GM21526 (cell line): ENCODE results near the gene KIAA0513.

Experiments
- ATAC-seq: cut with Tn5 transposase; IDR thresholded peaks from one replicate; pipeline ENCODE4 v1.9.1; 2021; ENCODE audit warnings: moderate library complexity; ENCODE audit not compliant: unreplicated experiment, low FRiP score

The KIAA0513 gene

GRCh38 chr16:85067426-85067825, 39.8 kb downstream of the KIAA0513 start:
- no peak for ATAC-seq

DNA sequence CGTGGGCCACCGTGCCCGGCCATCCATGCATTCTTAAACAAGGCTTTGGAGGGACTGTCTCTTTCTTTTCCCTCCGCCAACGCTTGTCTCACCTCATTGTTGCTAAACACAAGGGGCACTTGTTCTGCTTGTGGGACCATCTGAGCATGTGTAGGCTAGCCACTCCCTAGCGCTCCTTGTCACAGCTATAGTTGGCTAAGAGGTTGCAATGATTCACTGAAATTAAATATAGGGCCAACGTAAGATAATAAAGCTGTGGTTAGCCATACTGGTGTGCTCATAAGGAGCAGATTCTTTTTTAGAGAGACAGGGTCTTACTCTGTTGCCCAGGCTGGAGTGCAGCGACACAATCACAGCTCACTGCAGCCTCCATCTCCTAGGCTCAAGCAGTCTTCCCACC, 41.2 kb downstream of the KIAA0513 start:
- ATAC-seq: no peak

DNA sequence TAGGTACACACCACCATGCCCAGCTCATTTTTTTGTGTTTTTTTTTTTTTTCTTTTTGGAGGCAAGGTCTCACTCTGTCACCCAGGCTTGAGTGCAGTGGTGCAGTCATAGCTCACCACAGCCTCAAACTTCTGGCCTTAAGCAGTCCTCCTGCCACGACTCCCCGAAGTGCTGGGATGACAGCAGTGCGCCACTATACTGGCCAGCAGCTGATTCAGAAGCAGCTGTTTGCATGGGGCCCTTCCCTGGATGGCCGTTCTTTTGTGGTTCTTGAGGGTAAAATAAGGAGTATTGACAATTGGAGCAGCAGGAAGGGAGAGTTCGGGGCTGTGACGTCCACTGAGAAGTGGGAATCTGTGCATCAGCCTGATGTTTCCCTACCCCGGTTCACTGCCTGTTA, 41.6 kb downstream of the KIAA0513 start:
- ATAC-seq: no peak

- no peak for ATAC-seq
These were observed 44.7 kb downstream of the KIAA0513 start for GRCh38 chr16:85072076-85072860.

DNA sequence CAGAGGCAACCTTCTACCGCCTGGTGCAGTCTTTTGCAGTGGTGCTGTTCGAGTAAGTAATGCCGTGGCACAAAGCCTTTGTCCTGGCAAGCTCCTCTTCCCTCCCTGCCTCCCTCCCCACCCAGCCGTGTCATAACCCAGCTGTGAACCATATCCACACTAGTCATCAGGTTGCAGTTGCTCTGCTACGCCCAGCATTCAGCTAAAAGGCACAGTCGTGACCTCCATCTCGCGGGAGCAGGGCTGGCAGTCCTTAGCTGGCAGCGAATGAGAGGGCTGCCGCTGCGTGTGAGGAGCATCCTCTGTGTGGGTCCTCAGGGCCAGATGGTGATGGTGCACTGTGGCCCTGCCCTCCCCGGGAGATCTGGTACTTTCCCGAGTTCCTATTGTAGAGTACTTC, 45.4 kb downstream of the KIAA0513 start:
- ATAC-seq: no peak

GRCh38 chr16:85074225-85074914, 46.8 kb downstream of the KIAA0513 start:
- no peak for ATAC-seq

- ATAC-seq: no peak
These were observed 47.8 kb downstream of the KIAA0513 start for GRCh38 chr16:85075236-85075924.

- ATAC-seq: no peak
These were observed 49.4 kb downstream of the KIAA0513 start for GRCh38 chr16:85077039-85077438.

DNA sequence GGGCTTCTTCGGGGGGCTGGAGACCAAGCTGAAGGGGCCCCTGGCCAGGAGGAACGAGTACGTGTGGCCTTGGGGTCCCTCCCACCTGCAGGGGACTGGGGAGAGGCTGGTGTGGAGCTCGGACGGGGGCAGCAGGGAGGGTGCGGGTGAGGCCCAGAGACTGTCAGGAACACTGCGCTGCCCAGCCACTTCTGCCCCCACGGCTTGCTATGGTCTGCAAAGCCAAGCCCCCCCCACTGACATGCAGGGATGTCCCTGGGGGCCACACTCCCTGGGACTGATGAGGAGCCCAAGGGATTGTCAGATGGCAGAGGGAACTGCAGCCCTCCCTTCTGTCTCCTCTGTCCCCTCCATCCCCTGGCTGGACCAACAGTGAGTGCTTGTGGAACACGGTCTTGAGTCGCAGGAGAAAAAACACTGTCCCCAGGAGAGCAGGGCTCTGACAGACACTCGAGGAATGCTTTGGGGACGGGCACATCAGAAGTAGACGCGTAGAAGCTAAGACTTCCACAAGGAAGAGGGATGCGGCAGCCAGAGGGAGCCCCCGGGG, 50.1 kb downstream of the KIAA0513 start:
- no peak for ATAC-seq

GRCh38 chr16:85078226-85078625, 50.6 kb downstream of the KIAA0513 start:
- ATAC-seq: no peak

DNA sequence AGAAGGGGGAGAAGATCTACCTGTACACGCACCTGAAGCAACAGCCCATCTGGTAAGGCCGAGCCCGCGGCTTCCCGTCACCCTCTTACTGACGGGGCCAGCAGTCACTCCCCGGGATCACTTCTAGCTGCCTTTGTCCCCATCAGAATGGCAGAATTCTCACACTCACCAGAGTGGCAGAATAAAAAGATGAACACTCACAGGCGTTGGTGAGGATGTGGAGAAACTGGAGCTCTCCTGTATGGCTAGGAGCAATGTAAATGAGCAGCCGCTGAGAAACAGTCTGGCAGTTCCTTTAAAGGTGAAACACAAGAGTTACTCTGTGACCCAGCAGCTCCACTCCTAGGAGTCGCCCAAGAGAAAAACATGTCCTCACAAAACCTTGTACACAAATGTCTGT, 51.4 kb downstream of the KIAA0513 start:
- ATAC-seq: no peak

DNA sequence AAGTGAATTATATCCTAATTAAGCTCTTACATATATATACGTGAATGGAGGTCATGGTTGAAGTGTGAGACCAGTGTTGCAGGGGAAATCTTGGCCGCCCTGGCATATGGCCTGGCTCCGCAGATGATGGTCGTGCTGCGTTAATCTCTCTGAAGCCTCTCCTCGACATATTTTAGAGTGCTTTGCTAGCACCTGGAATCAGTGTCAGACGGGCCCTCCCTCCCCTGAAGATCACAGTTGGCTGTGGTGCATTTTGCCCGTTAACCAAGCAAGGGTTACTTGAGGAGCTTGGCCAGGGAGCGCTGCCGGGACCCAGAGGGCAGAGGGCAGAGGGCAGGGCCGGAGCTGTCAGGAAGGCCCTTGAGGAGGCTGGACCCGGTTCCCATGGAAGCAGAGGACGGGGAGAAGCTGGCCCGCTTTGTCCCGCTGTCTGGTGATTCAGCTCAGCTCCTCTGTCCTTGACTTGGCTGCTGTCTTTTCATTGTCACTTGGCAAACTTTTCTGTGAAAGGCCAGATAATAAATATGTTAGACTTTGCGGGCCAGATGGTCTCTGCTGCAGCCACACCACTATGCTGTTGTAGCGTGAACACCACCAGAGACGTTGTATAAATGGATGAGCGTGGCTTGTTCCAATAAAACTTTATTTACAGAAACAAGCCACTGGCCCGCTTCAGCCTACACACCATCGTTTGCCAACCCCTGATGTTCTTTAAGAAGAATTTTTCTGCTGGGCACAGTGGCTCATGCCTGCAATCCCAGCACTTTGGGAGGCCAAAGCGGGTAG, 52.4 kb downstream of the KIAA0513 start:
- no peak for ATAC-seq

- ATAC-seq: no peak
These were observed 53.4 kb downstream of the KIAA0513 start for GRCh38 chr16:85081038-85081437.

DNA sequence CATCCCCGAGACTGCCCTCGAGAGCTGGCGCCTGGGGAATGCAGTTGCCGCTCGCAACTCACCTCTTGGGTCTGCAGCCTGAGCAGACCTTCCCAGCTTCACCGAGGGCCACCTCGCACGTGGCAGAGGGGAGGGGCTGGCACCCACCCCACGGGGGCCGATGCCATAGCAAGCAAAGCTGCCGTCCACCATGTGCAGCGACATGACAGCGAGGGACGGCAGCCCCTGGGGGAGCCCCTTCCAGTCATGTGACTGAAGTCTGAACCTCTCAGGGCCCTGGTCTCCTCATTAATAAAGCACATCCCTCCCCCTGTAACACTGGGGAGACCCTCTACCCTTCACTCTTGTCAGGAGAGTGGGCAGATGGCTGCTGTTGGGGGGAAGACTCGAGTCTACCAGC, 54.2 kb downstream of the KIAA0513 start:
- no peak for ATAC-seq

DNA sequence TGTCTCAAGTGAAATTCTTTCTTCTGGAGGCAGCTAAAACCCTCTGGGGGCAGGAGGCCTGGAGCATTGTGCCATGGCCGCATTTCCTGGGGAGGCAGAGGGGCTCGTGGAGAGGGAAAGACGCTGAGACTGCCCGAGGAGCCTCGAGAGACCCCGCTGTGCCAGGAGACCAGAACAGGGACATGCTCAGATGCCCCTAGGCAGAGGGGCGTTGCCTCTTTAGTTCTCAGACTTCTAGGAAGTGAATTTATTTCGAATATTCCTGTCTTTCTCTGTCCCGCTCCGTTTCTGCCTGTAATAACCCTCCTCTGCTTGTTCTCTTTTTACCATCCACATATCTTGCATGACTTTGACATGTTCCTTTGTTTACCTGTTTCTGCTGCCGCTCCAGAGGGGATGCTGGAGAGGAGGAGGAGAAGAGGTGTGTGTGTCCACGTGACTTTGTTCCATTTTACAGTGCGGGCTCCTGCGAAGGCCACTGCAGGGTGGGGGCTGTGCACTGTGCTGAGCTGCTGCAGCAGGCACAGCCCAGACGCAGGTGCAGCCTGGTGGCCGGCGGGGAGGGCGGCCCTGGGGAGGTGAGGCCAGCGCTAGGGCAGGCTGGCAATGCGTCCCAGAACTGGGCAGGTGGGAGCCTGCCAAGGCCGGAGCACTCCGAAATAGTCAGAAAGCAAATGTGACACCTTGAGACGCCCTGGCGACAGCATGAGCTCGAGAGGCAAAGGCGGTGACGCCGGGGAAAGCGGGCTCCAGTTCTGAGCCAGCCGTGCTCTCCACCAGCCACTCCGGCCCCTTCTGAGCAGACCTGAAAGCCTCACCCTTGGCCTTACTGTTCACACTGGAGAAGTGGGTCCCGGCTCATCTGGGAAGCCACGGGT, 54.8 kb downstream of the KIAA0513 start:
- no peak for ATAC-seq

DNA sequence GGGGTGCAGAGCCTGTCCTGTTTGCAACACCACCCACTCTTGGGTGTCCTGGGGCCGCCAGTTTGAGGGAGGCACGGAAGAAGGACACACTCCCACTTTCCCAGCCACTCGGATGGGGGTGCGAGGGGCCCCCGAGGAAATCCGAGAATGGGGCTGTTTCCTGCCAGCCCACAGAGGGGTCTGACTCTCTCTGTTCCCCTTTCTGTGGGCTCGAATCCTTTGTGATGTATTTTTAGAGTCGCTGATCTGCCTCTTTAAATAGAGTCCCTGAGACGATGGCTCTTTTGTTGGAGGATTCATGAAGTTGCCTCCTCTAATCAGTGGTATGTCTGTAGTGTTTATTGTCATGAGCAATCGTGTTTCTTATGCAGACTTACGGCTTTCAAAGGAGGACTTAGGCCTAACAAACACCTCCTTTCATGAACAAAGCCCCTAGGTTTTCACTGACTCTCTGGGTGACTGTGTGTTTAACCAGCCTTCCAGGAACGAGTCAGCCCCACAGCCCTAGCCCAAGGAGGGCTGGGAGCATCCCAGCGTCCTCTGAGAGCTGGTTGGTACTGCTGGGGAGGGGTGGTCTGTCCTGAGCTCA, 55.5 kb downstream of the KIAA0513 start:
- ATAC-seq: no peak

- ATAC-seq: no peak
These were observed 57.4 kb downstream of the KIAA0513 start for GRCh38 chr16:85084841-85085510.

DNA sequence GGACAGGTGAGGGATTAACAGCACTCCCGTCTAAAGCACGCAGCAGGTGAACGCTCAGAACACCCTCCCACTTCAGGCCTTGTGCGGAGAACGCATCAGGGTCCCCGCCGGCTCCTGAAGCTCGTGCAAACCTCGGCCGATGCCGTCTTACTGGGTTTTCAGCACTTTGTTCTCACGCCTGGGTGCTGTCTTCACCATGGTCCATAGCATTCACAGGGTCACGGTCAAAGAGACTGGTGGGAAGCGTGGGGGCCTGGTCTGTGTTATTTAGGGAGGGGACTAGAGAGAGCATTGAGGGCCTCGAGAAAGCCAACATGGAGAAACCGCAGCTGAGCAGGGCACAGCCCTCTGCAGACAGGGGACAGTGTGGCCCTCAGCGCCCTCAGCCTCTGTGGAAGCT, 58.1 kb downstream of the KIAA0513 start:
- no peak for ATAC-seq
